ENCODE results near the gene PRKRA. TPM values are rescaled to one million over a fixed set of nuclear protein-coding genes. Genes with fewer than 3 reads are reported as not detected.

PRKRA gene
- total and polyA plus RNA-seq, 2 donors (not counting 1 experiment from before 2014, with no cell fraction given) = 27.0 to 71.9 TPM

- no peaks in the 10 kb centered on the region for H3K9me3 Mint-ChIP-seq (ENCODE audit: insufficient read depth)
- ChIA-PET POLR2A (interaction anchor here (0.6 to 1.7 kb wide), 2 partner anchors 30 to 114 kb away, joined by 3 to 5 read pairs; partner anchors contain the start of genes PJVK and PRKRA), CTCF (interaction anchor here (0.7 to 2.1 kb wide), 3 partner anchors 66 to 215 kb away, joined by 3 to 4 read pairs (median 4); no protein-coding TSS in a partner anchor)
- Histone ChIP-seq H2AFZ (ENCODE audit: insufficient read depth, low read depth, low read length, poor library complexity, severe bottlenecking) (peak within 1 kb of the TSS; percentile 93), H3K36me3 (replicated peaks in 1 of 2; ENCODE audit: control extremely low read depth in 1 of 2, control insufficient read depth in 1 of 2, extremely low read depth in 1 of 2, insufficient read depth in 2 of 2, low read length in 1 of 2) (no peaks in the 10 kb centered on the region), H3K9ac (ENCODE audit: low read length) (peak within 1 kb of the TSS; percentile 92), H3K27ac (ENCODE audit: low read length in 2 of 2) (peak within 1 kb of the TSS; percentile 86 to 90), H4K20me1 (ENCODE audit: control insufficient read depth, insufficient read depth, low read length, poor library complexity, severe bottlenecking) (peaks cover 36% of the 10 kb centered on the region), H3K4me1 (ENCODE audit: control insufficient read depth in 2 of 2, insufficient read depth in 2 of 2, low read length in 2 of 2) (peaks cover 32 to 34% of the 10 kb centered on the region in 2 donors), H3K9me3 (ENCODE audit: control extremely low read depth in 1 of 3, control insufficient read depth in 2 of 3, insufficient read depth in 1 of 3, low read length in 2 of 3) (no peaks in the 10 kb centered on the region), H3K4me2 (replicated peaks; ENCODE audit: low read depth, low read length, poor library complexity, severe bottlenecking) (peak within 1 kb of the TSS; percentile 94), H3K79me2 (ENCODE audit: control insufficient read depth, insufficient read depth, low read length) (peaks cover 49% of the 10 kb centered on the region), H3K4me3 (ENCODE audit: control extremely low read depth in 1 of 5, extremely low read depth in 1 of 5, insufficient read depth in 1 of 5, low read depth in 2 of 5, low read length in 4 of 5) (peak within 1 kb of the TSS; percentile 52 to 98 (median 69)), H3K27me3 (replicated peaks in 1 of 4; ENCODE audit: control extremely low read depth in 1 of 4, control insufficient read depth in 3 of 4, insufficient read depth in 4 of 4, low read length in 3 of 4) (no peaks in the 10 kb centered on the region)
- peak within 1 kb of the TSS; percentile 97 for H3K27ac Mint-ChIP-seq
- intact Hi-C loops (cut with micrococcal nuclease) = no loop called here
- H3K4me1 Mint-ChIP-seq = peaks cover 52% of the 10 kb centered on the region
- DNase-seq (peak; percentile 89), ATAC-seq (ENCODE audit: low read depth) (peak; percentile 63)
- peak within 1 kb of the TSS; percentile 98 for H3K4me3 Mint-ChIP-seq
- H3K27me3 Mint-ChIP-seq = no peaks in the 10 kb centered on the region
- TF ChIP-seq CTCF (IDR thresholded peaks at IDR 0.05) (no peak), EZH2 (IDR thresholded peaks at IDR 0.05; ENCODE audit: borderline replicate concordance, insufficient read depth, low read depth, low read length, poor library complexity, severe bottlenecking) (no peak)
- under 1% methylated on average over 73 of the region's 92 CpGs for WGBS (ENCODE audit: insufficient coverage)
These were observed 29.5 kb upstream of the PRKRA start, which contains the start of gene PLEKHA3 for GRCh38 chr2:178480227-178481181. PLEKHA3 (plus strand) TSS chr2:178480457; CDS start chr2:178480870, 413 bp downstream.

Data from B cell (primary cell).